Esophagus muscularis mucosa (tissue), 4 donors: Measurements from ENCODE around the gene SFRP2.

Experiments
- CTCF ChIP-seq, 3 experiments: fragments of 200-600 bp in 2 of 3; fragments of 450-650 bp in 1 of 3; sonication (generic) in 2 of 3; IDR thresholded peaks; one replicate each; pipeline ENCODE4 v1.5.1; 2017 to 2019; ENCODE audit warnings: antibody characterized with exemption in 3 of 3, mild to moderate bottlenecking in 2 of 3, moderate library complexity in 1 of 3
- EP300 ChIP-seq: sonication (generic); formaldehyde crosslinking; IDR thresholded peaks from one replicate; pipeline ENCODE4 v1.6.1; 2017; ENCODE audit warnings: antibody characterized with exemption
- POLR2AphosphoS5 ChIP-seq, 2 donors: sonication (generic); formaldehyde crosslinking; IDR thresholded peaks; one replicate each; pipeline ENCODE4 v1.6.1; 2017; ENCODE audit warnings: antibody characterized with exemption in 2 of 2

- TF ChIP-seq CTCF (IDR thresholded peaks at IDR 0.05) (no peak), EP300 (no peak), POLR2AphosphoS5 (IDR thresholded peaks at IDR 0.05) (no peak)
Observed at GRCh38 chr4:153838564-153838963, 49.7 kb upstream of the SFRP2 start.
